ENCODE results near the gene USP30.
A peak's percentile ranks its signal among the peaks of the same experiment; 100 is the strongest.
"Not testable (repeated sequence)": the region's sequence is repeated elsewhere in the genome, so short reads cannot be mapped to it uniquely, and the experiment has no call there.

USP30 gene

DNA sequence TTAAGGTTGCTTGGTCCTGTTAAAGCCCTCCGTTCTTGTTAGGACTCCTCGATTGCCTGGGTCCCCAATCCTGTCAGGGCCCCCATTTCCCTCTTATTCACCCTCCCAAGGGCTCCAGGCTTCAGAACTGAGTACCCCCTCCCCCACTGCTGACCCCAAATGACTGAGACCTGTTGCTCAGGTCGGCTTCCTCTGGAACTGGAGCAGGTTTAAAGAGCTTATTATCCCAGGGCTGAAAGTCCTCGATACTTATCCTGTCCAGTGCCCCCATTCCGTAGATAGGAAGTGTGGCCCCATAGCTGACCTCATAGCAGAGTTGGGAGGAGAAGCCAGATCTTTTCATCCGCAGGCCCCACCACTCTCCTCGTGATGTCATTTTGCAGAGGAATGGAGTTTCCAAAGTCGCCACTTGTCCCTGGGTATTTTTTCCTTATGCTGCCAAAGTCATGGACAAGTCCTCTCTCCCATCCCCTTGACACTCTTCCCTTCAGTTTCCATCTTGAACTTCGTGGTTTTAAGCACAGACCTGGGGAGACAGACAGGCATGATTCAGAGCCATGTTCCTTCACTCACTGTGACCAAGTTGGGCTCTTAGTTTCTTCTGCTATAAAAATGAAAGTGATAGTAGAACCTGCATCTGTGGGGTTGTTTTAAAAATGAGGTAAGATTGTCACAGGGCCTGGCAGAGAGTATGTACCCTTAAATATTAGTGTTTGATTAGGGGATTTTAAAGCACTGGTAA, 1.2 kb downstream of the USP30 start:
- DNase-seq = no peak

DNA sequence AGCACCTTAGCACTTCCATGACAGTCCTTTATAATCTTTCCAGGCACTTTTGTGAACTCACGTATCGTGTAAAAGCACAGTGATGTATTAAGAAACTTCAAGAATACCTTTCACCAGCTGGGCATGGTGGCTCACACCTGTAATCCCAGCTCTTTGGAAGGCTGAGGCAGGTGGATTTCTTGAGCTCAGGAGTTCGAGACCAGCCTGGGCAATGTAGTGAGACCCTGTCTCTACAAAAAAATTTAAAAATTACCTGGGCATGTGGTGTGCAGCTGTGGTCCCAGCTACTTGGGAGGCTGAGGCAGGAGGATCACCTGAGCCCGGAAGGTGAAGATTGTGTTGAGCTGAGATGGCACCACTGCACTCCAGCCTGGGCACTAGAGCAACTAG, 1.7 kb downstream of the USP30 start:
- DNase-seq = not testable (repeated sequence)

DNA sequence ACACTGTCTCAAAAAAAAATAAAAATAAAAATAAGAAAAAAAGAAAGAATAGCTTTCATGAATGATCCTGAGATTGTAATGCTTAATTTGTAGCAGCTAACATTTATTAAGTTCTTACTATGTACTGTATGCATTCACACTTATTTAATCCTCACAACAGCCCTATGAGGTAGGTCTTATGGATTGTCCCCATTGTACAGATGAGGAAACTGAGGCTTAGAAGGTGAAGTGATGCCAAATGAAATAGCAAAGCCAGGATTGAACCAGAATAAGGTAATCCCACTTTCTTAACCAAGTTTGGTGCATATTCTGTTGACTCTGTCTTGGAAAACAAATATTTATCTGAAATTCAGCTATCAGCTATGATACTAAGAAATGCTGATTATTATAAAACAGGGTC, 2.1 kb downstream of the USP30 start:
- no peak for DNase-seq

DNA sequence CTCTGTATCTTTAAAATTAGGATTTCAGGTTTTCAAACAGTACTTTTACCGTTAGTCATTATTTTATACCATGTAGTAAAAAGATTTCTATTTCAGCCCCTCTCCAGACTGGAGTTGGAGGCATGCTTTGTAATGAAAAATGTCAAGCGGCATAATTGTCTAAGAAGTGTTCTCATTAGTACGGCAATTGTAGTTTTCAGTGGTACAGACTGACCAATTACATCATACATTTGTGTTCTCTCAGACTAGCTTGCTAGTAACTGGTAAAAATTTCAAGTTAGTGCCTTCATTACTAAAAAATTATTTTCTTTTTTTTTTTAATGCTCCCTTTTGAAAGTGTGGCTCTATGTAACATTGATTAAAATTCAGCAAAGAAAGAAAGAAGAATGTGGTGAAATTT, 4.5 kb downstream of the USP30 start:
- DNase-seq = no peak

DNA sequence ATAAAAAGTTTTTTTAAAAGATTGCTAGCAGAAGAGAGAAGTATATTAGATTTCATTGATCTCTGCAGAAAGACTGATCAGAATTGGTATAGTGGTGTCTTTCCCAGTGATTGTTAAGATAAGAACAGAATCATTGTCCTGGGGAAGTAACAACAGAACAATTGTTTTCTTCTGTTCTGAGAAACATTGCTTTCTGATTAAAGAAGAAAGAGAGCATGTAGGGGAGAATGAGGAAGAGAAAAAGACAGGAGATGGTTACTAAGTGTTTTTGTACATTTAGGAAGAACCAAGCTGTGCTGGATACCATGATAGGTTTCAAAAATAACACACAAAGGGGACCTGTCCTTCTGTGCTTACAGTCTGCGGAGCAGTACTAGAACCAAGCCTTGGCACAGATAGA, 5.0 kb downstream of the USP30 start:
- no peak for DNase-seq

DNA sequence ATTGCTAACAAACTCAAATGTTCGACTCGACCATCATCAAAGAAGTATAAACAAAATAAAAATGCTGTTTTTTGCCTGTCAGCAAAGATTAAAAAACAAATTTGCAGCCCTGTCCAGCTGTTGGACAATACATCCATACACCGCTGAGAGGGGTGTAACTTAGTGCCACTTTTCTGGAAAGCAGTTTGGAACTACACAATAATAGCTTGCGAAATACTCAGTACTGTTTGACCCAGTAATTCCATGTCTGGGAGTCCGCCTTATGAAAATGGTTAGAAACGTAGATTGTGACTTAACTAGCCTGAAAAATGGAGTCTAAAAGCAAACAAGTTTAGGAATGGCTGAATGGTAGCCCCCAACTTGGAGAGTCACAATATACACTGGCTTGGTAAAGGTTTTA, 6.4 kb downstream of the USP30 start:
- no peak for DNase-seq

DNA sequence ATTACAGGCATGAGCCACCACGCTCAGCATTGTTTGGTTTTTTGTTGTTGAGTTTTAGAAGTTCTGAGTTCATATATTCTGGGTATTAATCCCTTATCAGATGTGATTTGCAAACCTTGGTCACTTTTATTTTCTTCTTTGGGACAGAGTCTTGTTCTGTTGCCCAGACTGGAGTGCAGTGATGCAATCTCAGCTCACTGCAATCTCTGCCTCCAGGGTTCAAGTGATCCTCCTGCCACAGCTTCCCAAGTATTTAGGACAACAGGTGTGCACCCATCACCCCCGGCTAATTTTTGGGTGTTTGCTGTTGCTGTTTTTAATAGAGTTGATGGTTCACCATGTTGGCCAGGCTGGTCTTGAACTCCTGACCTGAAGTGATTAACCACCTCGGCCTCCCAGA, 11.8 kb downstream of the USP30 start:
- no peak for DNase-seq

DNA sequence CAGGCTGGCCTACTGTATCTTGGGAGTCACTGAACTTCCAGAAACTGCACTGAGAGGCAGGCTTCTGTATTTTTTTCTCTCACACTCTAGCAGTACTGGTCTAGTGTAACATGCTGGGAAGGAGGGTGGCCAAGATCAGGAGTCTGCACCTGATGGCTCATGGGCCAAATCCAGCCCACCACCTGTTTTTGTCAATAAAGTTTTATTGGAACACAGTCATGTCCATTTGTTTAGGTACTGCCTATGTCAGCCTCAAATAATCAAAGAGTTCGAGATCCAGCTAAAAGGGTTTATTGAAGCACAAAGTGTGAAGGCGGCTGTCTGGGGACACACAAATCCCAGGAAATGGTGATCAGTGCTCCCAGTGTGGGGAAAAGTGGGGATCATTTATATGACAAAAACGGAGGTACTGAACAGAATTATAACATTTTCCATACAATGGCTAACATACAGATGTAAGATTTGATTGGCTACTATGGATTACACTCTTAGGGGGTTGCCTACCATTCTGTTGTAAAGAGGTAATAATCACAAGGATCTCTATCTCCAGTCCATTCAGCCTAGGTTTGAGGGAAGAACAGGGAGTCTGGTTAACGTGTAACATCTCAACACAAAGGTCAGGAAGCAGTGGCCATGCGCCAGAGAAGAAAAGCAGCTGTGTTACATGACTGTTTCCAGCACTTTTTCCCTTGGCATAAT, 12.9 kb downstream of the USP30 start:
- no peak for DNase-seq

DNA sequence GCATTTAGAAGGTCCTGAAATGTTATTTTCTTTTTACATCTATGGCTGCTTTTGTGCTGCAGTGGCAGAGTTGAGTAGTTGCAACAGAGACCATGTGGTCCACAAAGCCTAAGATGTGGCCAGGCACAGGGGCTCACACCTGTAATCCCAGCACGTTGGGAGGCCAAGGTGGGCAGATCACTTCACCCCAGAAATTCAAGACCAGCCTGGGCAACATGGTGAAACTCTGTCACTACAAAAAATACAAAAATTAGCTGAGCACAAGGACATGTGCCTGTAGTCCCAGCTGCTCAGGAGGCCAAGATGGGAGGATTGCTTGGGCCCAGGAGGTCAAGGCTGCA, 13.4 kb downstream of the USP30 start:
- DNase-seq = no peak

DNA sequence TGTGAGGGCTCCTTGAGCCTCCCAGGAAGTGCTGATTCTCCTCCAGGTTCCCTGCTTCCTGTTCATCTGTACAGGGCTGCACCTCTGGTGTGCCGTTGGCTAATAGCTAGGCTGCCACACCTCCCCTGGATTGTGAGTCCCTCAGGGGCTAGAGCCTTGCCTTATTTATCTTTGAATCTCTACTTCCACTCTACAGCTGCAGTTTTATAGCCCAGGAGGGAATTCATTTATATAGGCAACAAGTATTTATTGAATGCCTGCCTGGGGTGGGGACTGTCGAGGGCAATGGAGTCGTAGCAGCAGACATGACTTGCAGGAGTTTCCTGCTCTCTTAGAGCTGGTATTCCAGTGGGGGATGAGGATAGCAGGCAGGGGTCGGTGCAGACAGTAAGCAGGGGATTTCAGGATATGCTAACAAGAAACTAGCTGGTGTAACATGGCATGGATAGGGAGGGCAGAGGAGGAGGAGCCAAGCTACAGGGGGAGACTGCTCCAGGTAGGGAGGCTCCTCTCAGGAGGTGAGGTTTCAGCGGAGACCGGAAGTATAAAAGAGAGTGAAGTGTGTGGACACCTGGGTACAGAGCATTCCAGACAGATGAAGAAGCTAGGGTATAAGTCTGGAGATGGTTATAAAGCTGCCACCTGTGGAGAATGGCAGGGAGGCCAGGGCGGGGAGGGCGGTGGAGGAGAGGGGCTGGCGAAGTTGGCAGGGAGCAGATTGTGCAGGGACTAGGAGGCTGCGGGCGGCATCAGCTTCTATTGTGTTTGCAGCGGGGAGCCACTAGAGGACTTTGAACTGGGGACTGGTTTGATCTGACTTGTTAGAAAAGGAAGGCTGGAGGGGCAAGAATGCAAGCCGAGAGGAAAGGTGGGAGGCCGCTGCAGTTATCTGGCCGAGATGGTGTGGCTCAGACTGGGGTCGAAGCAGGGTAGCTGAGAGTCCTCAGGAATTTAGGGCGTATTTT, 17.2 kb downstream of the USP30 start:
- DNase-seq = no peak

DNA sequence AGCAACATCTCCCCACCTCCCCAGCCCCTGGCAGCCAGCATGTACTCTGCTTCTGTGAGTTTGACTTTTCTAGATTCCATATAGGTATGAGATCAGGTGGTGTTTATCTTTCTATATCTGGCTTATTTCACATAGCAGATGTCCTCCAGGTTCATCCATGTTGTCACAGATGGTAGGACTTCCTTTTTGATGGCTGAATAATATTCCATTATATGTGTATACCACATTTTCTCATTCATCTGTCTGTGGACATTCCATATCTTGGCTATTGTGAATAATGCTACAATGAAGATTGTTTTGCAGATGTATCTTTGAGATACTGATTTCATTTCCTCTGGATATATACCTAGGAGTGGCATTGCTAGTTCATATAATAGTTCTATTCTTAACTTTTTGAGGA, 22.5 kb downstream of the USP30 start:
- no peak for DNase-seq

DNA sequence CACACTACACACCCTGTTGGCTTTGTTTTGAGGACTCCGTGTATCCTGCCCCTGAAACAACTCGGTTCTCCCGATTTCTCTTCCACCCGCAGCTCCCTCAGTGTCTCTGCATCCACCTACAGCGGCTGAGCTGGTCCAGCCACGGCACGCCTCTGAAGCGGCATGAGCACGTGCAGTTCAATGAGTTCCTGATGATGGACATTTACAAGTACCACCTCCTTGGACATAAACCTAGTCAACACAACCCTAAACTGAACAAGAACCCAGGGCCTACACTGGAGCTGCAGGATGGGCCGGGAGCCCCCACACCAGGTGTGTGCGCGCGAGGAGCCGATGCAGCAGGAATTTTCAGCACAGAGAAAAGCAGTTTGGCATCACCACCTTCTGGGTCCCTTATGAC, 30.4 kb downstream of the USP30 start:
- no peak for DNase-seq

DNA sequence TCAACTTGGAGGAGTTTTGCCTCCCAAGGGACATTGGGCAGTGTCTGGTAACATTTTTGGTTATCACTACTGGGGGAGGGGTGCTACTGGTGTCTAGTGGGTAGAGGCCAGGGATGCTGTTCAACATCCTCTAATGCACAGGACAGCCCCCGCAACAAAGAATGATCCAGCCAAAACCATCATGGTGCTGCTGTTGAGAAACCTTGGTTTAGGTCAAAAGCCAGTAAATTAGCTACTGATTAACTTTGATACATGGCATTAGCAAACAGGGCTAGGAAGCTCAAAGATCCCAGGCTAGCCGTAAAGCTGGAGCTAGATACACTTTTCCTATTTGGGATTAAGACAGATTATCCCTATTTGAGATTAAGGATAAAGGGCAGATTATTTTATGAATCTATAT, 32.0 kb downstream of the USP30 start:
- DNase-seq = no peak

DNA sequence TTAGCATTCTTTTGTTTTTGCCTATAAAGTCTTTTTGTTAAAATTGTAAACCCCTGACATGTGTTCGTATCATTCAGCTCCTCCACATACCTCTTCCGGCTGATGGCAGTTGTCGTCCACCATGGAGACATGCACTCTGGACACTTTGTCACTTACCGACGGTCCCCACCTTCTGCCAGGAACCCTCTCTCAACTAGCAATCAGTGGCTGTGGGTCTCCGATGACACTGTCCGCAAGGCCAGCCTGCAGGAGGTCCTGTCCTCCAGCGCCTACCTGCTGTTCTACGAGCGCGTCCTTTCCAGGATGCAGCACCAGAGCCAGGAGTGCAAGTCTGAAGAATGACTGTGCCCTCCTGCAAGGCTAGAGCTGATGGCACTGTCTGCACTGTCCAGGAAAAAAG, 33.2 kb downstream of the USP30 start:
- DNase-seq = no peak

DNA sequence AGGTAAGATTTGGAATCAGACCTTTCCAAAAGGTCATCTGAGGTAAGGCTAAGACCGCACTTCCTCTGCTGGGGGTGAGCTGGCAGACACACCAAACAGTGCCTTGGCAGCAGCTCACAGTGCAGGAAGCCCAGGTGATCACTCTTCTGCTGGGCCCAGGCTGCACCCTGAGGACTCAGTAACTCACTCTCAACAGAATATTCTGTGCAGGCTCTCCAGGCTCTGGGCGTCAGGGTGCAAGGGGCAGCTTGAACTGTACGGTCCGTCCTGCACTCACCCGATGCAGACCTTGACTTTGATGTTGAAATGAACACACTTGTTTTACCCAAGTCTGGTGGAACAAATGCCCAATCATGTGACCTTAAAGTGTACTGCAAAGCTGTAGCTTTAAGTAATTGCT, 34.9 kb downstream of the USP30 start:
- DNase-seq = no peak

DNA sequence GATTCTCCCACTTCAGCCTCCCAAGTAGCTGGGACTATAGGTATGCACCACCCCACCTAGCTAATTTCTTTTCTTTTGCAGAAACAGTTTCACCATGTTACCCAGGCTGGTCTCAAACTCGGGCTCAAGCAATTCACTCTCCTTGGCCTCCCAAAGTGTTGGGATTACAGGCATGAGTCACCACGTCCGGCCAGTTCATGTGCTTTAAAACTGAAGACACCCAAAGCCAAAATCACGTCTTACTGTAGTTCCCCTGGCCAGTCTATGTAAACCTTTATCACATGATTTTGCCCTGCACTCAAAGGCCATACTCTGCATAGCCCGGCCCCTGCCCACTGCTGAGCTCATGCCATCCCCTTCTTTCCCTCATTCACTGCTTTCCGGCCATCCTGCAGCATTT, 36.4 kb downstream of the USP30 start:
- DNase-seq = no peak

DNA sequence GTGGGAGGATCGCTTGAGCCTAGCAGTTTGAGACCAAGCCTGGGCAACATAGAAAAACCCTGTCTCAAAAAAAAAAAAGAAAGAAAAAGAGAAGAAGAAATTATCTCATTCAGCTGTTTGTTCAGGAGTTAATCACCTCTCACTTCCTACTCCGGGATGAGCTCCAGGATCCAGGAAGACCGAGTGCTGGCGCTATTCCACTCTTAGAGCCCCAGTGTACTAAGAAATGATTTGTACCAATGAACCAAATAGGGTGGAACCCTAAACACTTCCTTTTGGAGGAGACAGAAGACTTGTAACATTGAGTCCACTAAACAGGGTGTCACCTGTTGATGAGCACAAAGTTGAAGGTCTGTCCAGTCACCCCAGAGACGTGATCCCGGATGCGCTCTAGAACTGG, 37.3 kb downstream of the USP30 start:
- no peak for DNase-seq

DNA sequence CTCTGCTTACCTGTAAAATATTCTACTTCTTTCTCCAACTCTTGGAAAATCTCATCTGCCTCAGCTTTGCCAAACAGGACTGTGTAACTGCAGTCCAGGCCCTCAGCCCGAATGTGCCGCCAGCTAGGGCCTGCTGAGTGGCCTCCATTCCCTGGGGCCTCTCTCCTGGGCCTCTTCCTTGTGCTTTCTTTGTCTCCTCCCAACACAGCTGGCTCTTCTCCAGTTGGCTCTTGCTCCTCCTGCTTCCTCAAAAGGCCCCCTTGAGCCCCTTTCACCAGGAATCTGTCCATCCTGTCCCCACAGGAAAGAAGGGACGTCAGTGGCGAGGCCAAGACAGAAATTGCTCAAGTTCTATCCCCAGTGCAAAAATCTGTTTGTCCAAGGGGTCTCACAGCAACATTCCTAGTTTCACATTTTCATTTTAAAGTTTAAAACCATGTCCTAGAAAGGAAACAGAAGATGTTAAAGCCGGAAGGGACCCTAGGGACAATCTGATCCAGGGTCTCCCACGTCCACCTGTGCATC, 40.2 kb downstream of the USP30 start:
- DNase-seq = no peak

DNA sequence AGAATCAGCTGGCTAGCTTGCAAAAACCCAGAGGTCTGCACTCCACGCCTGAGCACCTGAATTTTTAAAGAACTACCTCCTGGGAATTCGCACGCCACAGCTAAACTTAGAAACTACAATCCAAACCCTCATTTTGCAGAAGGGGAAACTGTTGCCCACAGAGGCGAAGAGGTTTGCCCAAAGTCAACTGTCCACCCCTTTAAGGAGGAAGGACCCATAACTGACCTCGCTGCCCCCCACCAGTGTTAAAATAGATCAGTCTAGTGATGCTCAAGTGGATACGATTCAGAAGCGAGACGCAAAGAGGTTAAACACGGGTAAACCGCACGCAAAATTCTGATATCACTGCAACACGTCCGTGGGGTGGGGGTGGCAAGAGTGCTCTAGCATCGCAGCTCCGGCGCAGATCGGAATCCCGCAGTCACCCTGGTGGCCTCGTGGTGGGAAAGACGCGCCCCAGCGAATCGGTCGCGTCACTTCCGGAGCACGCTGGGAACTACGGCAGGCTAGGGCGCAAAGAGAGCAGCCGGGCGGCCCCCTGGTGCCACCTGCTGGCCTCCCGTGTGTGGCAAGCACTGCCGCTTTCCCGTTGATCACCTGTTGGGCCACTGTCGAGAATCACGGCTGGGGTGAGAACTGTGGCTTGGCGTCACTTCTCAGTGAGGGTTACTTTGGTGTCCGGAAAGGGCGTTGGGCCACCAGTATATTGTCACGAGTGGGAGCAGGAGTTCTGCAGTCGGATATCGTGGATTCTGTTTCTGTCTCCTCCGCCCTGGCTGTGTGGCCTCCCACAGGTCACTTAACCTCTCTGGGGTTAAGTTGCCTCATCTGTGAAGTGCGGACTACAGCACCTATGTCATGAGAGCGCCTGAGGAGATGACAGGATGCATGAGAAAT, 40.9 kb downstream of the USP30 start, which contains the start of gene ALKBH2:
Gene ALKBH2, minus strand, starts transcription at position 451 of the 897 bp plus-strand sequence. CDS start 686 bp downstream, outside the sequence.
- DNase-seq = peak; percentile 93

DNA sequence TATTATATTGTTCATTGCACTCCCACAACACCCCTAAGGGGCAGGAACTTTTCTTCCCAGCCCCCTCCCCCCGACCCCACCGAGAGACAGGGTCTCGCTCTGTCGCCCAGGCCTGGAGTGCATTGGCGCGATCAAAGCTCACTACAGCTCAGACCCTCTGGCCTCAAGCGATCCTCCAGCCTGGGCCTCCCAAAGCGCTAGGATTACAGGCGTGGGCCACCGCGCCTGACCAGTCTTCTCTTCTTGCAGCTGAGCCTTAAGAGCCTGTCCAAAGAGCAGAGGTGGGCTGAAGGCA, 44.7 kb downstream of the USP30 start:
- no peak for DNase-seq

DNA sequence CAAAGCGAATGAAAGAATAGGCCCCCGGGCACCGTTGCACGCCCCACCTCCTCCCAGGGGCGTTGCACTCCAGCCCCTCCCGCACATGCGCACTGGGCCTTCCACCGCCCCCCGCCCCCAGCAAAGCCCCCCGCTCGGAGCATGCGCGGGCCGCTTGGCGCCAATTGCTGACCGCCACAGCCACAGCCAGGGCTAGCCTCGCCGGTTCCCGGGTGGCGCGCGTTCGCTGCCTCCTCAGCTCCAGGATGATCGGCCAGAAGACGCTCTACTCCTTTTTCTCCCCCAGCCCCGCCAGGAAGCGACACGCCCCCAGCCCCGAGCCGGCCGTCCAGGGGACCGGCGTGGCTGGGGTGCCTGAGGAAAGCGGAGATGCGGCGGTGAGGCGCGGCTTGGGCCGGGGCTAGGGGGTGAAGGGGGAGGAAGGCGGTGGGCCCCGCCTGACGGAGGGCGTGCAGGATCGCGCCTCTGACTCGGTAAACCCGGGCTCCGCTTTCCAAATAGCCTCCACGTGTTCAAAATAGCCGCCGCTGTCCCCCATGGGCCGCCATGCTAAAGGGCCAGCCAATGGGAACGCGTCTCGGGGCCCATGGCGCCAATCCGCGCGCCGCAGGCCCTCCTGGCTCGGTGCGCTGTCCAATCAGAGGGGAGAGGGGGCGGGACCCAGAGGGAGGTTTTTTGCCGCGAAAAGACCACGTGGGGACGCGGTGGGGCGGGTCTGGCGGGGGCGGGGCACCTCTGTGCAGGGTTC, 45.2 kb downstream of the USP30 start, which contains the start of gene UNG:
Gene UNG, plus strand, starts transcription at position 163 of the 748 bp plus-strand sequence. Its CDS starts 83 bp downstream, at position 246.
- peak; percentile 90 for DNase-seq
